Activated T-helper 1 cell treated with anti-CD3 and anti-CD28 coated beads, Interleukin-12 subunit alpha, Interleukin-12 subunit beta, Interleukin-2, Interleukin-4 antibody, amounts not matched to agents 30 ng/mL and 10 ng/mL and 1 ng/mL, durations not matched to agents 14 hours and 24 hours and 36 hours (primary cell): ENCODE data around the gene TNNT1. TPM values are rescaled to one million over a fixed set of nuclear protein-coding genes. Genes with fewer than 3 reads are reported as not detected.

Experiments
- DNase-seq: peaks from one replicate; pipeline ENCODE4 v3.0.0; 2021; ENCODE audit warnings: low spot score
- H3K27ac Mint-ChIP-seq: one replicate; pipeline ENCODE4 v1.8.0; 2021; ENCODE audit warnings: mild to moderate bottlenecking, mixed read lengths
- H3K27me3 Mint-ChIP-seq: one replicate; pipeline ENCODE4 v1.8.0; 2022; ENCODE audit warnings: mild to moderate bottlenecking, moderate library complexity, mixed read lengths; ENCODE audit not compliant: insufficient read depth
- H3K36me3 Mint-ChIP-seq: one replicate; pipeline ENCODE4 v1.8.0; 2021; ENCODE audit warnings: low read depth, mixed read lengths
- H3K4me1 Mint-ChIP-seq: one replicate; pipeline ENCODE4 v1.8.0; 2021; ENCODE audit warnings: low read depth, mixed read lengths
- H3K4me3 Mint-ChIP-seq: one replicate; pipeline ENCODE4 v1.8.0; 2021; ENCODE audit warnings: mild to moderate bottlenecking, moderate library complexity, mixed read lengths
- H3K9me3 Mint-ChIP-seq: one replicate; pipeline ENCODE4 v1.8.0; 2021; ENCODE audit warnings: mixed read lengths
- intact Hi-C: fragments of 100-400 bp; cut with micrococcal nuclease; formaldehyde crosslinking; loops from one replicate; pipeline ENCODE4 v1.15.1; 2024
- total RNA-seq: library from RNA; stranded (reverse); gene quantifications from 2 replicates; pipeline ENCODE4 v1.2.3, GENCODE V29; 2022

Gene TNNT1
- total RNA-seq, 1 donor from 2014 or later, result not detected

GRCh38 chr19:55085923-55086715 is 62.9 kb downstream of the TNNT1 start:
- intact Hi-C loops, result loop anchor here (10.0 kb wide), 3 partner anchors 169 to 921 kb away; partner anchors contain the start of genes PPP6R1 and ZNF784
- H3K36me3 Mint-ChIP-seq, result peaks cover 17% of the 10 kb centered on the region
- peaks cover 23% of the 10 kb centered on the region for H3K4me1 Mint-ChIP-seq
- H3K9me3 Mint-ChIP-seq, result no peaks in the 10 kb centered on the region
- H3K4me3 Mint-ChIP-seq, result no peak overlapping the region
- no peak for DNase-seq
- H3K27me3 Mint-ChIP-seq, result peaks cover 43% of the 10 kb centered on the region
- no peak overlapping the region for H3K27ac Mint-ChIP-seq

GRCh38 chr19:55084416-55084815 is 64.6 kb downstream of the TNNT1 start:
- intact Hi-C loops, result loop anchor here (5.0 to 10.0 kb wide), 5 partner anchors 170 to 920 kb away; partner anchors contain the start of genes PPP6R1, UBE2S and ZNF784
- peaks cover 11% of the 10 kb centered on the region for H3K36me3 Mint-ChIP-seq

GRCh38 chr19:55083004-55083850 is 65.8 kb downstream of the TNNT1 start:
- H3K4me1 Mint-ChIP-seq, result peaks cover 31% of the 10 kb centered on the region
- H3K36me3 Mint-ChIP-seq, result peaks cover 4% of the 10 kb centered on the region
- intact Hi-C loops, result loop anchor here (2.0 to 10.0 kb wide), 6 partner anchors 84 to 918 kb away; partner anchors contain the start of genes DNAAF3, PPP6R1, UBE2S and ZNF784
- no peak overlapping the region for H3K4me3 Mint-ChIP-seq
- H3K9me3 Mint-ChIP-seq, result no peaks in the 10 kb centered on the region
- DNase-seq, result no peak
- peaks cover 38% of the 10 kb centered on the region for H3K27me3 Mint-ChIP-seq
- no peak overlapping the region for H3K27ac Mint-ChIP-seq

More at GRCh38 chr19:55084416-55084815, 64.6 kb downstream of the TNNT1 start:
- Mint-ChIP-seq H3K27me3 (peaks cover 44% of the 10 kb centered on the region), H3K9me3 (no peaks in the 10 kb centered on the region), H3K4me3 (no peak overlapping the region), H3K4me1 (peaks cover 36% of the 10 kb centered on the region), H3K27ac (no peak overlapping the region)
- no peak for DNase-seq

Other genes starting within 250 kb of the TNNT1 start
- gene NCR1, start 243.1 kb downstream of the TNNT1 start, total RNA-seq, result not detected in 2 replicates
- not detected in 2 replicates for gene NLRP7, start 201.7 kb downstream of the TNNT1 start, total RNA-seq
- 16.8 and 19.8 TPM in 2 replicates for gene NLRP2, start 182.8 kb downstream of the TNNT1 start, total RNA-seq
- gene GP6, start 110.9 kb downstream of the TNNT1 start, total RNA-seq, result 0.59 TPM in 1 of 2 replicates, not detected in the other
- gene RDH13, start 86.1 kb downstream of the TNNT1 start, total RNA-seq, result 21.7 and 26.4 TPM in 2 replicates
- gene EPS8L1, start 73.3 kb downstream of the TNNT1 start, total RNA-seq, result 3.3 and 6.0 TPM in 2 replicates
- 114 and 115 TPM in 2 replicates for gene PPP1R12C, start 31.6 kb downstream of the TNNT1 start, total RNA-seq
- gene TNNI3, start 8.5 kb upstream of the TNNT1 start, total RNA-seq, result not detected in 2 replicates
- gene DNAAF3, start 17.4 kb upstream of the TNNT1 start, total RNA-seq, result 0.36 TPM in 1 of 2 replicates, not detected in the other
- gene SYT5, start 31.1 kb upstream of the TNNT1 start, total RNA-seq, result not detected in 2 replicates
- gene PTPRH, start 60.3 kb upstream of the TNNT1 start, total RNA-seq, result 0.16 TPM in 1 of 2 replicates, not detected in the other
- gene TMEM86B, start 79.6 kb upstream of the TNNT1 start, total RNA-seq, result 7.7 and 8.3 TPM in 2 replicates
- 200 and 202 TPM in 2 replicates for gene PPP6R1, start 109.8 kb upstream of the TNNT1 start, total RNA-seq
- gene HSPBP1, start 130.9 kb upstream of the TNNT1 start, total RNA-seq, result 66.4 and 69.6 TPM in 2 replicates
- gene BRSK1, start 134.8 kb upstream of the TNNT1 start, total RNA-seq, result 7.8 and 8.4 TPM in 2 replicates
- 0.71 TPM in 1 of 2 replicates, not detected in the other for gene TMEM150B, start 176.1 kb upstream of the TNNT1 start, total RNA-seq
- gene KMT5C, start 190.7 kb upstream of the TNNT1 start, total RNA-seq, result 29.1 and 29.9 TPM in 2 replicates
- 0.26 TPM in 1 of 2 replicates, not detected in the other for gene COX6B2, start 205.5 kb upstream of the TNNT1 start, total RNA-seq
- 0.05 TPM in 1 of 2 replicates, not detected in the other for gene GARIN5B, start 214.1 kb upstream of the TNNT1 start, total RNA-seq
- 0.34 TPM in 1 of 2 replicates, not detected in the other for gene IL11, start 221.3 kb upstream of the TNNT1 start, total RNA-seq
- not detected in 2 replicates for gene TMEM190, start 227.6 kb upstream of the TNNT1 start, total RNA-seq
- gene TMEM238, start 235.1 kb upstream of the TNNT1 start, total RNA-seq, result 9.7 and 10.6 TPM in 2 replicates
- gene RPL28, start 236.7 kb upstream of the TNNT1 start, total RNA-seq, result 1,835 and 1,847 TPM in 2 replicates